Neuronal stem cell (in vitro differentiated cells): ENCODE data around the gene ANKEF1.

Experiments used
- DNase-seq: peaks from one replicate; pipeline ENCODE4 v3.0.0-alpha.2; 2013; ENCODE audit warnings: low spot score
- H2AFZ ChIP-seq: one replicate; pipeline ENCODE4 v1.6.1; 2013; ENCODE audit warnings: mild to moderate bottlenecking, low read length, inconsistent platforms
- H2AK5ac ChIP-seq: 2 replicates; pipeline ENCODE4 v1.6.1; 2013; ENCODE audit warnings: low read depth, mild to moderate bottlenecking, inconsistent platforms, low read length, moderate library complexity, mixed read lengths
- H2BK120ac ChIP-seq: 2 replicates; pipeline ENCODE4 v1.6.1; 2013; ENCODE audit warnings: low read depth, mild to moderate bottlenecking, inconsistent platforms, low read length, moderate library complexity, mixed read lengths
- H2BK12ac ChIP-seq: one replicate; pipeline ENCODE4 v1.6.1; 2013; ENCODE audit warnings: low read length, inconsistent platforms
- H2BK15ac ChIP-seq: 2 replicates; pipeline ENCODE4 v1.6.1; 2013; ENCODE audit warnings: mild to moderate bottlenecking, low read length, inconsistent platforms, mixed read lengths
- H2BK5ac ChIP-seq: one replicate; pipeline ENCODE4 v1.6.1; 2013; ENCODE audit warnings: inconsistent platforms, mild to moderate bottlenecking, low read length, moderate library complexity
- H3K14ac ChIP-seq: one replicate; pipeline ENCODE4 v1.6.1; 2013; ENCODE audit warnings: low read length, inconsistent platforms
- H3K18ac ChIP-seq: 2 replicates; pipeline ENCODE4 v1.6.1; 2013; ENCODE audit warnings: low read length, inconsistent platforms
- H3K23ac ChIP-seq: 2 replicates; pipeline ENCODE4 v1.6.1; 2013; ENCODE audit warnings: low read depth, mild to moderate bottlenecking, mixed read lengths, low read length, inconsistent platforms; ENCODE audit not compliant: poor library complexity
- H3K27ac ChIP-seq: replicated peaks from 3 replicates; pipeline ENCODE4 v1.5.1; 2013; ENCODE audit warnings: low read length, inconsistent platforms
- H3K27me3 ChIP-seq, 3 experiments: 2 replicates each; pipeline ENCODE4 v1.6.1; 2013; ENCODE audit warnings: low read length in 3 of 3, mild to moderate bottlenecking in 2 of 3, inconsistent platforms in 1 of 3, low read depth in 1 of 3, mixed read lengths in 1 of 3, moderate library complexity in 1 of 3; ENCODE audit not compliant: control insufficient read depth in 3 of 3, insufficient read depth in 3 of 3
- H3K36me3 ChIP-seq, 2 donors: replicated peaks in 1 of 2; 2 replicates each; pipeline ENCODE4 v1.6.1; 2013; ENCODE audit warnings: low read length in 2 of 2; ENCODE audit not compliant: control insufficient read depth in 2 of 2, insufficient read depth in 2 of 2
- H3K4ac ChIP-seq: 2 replicates; pipeline ENCODE4 v1.6.1; 2013; ENCODE audit warnings: inconsistent platforms, mild to moderate bottlenecking, low read length, moderate library complexity
- H3K4me1 ChIP-seq, 2 donors: 1 replicate in 1 of 2; 2 replicates in 1 of 2; pipeline ENCODE4 v1.6.1; 2013; ENCODE audit warnings: low read length in 2 of 2, low read depth in 1 of 2; ENCODE audit not compliant: control insufficient read depth in 2 of 2, insufficient read depth in 1 of 2
- H3K4me2 ChIP-seq: one replicate; pipeline ENCODE4 v1.6.1; 2013; ENCODE audit warnings: mild to moderate bottlenecking, low read length, inconsistent platforms; ENCODE audit not compliant: insufficient read depth, poor library complexity, severe bottlenecking
- H3K4me3 ChIP-seq, 2 donors: 2 replicates each; pipeline ENCODE4 v1.5.1; 2013; ENCODE audit warnings: low read length in 2 of 2, mild to moderate bottlenecking in 2 of 2, inconsistent platforms in 1 of 2, moderate library complexity in 1 of 2
- H3K79me1 ChIP-seq: one replicate; pipeline ENCODE4 v1.6.1; 2013; ENCODE audit warnings: low read depth, mild to moderate bottlenecking, inconsistent platforms, low read length, moderate library complexity
- H3K9ac ChIP-seq: one replicate; pipeline ENCODE4 v1.6.1; 2013; ENCODE audit warnings: mild to moderate bottlenecking, low read depth, low read length, inconsistent platforms; ENCODE audit not compliant: poor library complexity
- H3K9me3 ChIP-seq, 2 donors: replicated peaks in 1 of 2; 2 replicates each; pipeline versions ENCODE3 to v1.6.1; 2013; ENCODE audit warnings: low read length in 2 of 2, mild to moderate bottlenecking in 2 of 2, inconsistent platforms in 1 of 2, low read depth in 1 of 2, mixed read lengths in 1 of 2, moderate library complexity in 1 of 2; ENCODE audit not compliant: control insufficient read depth in 2 of 2, insufficient read depth in 1 of 2
- H4K8ac ChIP-seq: one replicate; pipeline ENCODE4 v1.6.1; 2013; ENCODE audit warnings: low read depth, mild to moderate bottlenecking, inconsistent platforms, low read length, moderate library complexity
- H4K91ac ChIP-seq: one replicate; pipeline ENCODE4 v1.6.1; 2013; ENCODE audit warnings: low read length, low read depth, mild to moderate bottlenecking, inconsistent platforms; ENCODE audit not compliant: poor library complexity
- WGBS, 2 donors: extraction: QIAGEN DNeasy Blood & Tissue Kit; methylation state at CpG; one replicate each; pipeline ENCODE4 v1.1.7; 2013; ENCODE audit warnings: missing lambda C conversion rate in 2 of 2, mixed read lengths in 1 of 2; ENCODE audit not compliant: insufficient read length in 2 of 2, insufficient replicate concordance in 1 of 2; ENCODE audit errors: extremely low coverage in 2 of 2; 5-methylcytosine and 5-hydroxymethylcytosine counted together

The ANKEF1 gene

GRCh38 chr20:9999645-10000044, 35.1 kb upstream of the ANKEF1 start:
- Histone ChIP-seq H2BK120ac (no peak overlapping the region), H3K79me1 (no peaks in the 10 kb centered on the region), H3K36me3 (no peaks in the 10 kb centered on the region), H4K91ac (no peak overlapping the region), H3K9me3 (peaks cover 0 to 3% of the 10 kb centered on the region in 2 donors), H2BK5ac (no peak overlapping the region), H2BK12ac (no peak overlapping the region), H3K23ac (no peak overlapping the region), H3K18ac (no peak overlapping the region), H4K8ac (no peak overlapping the region), H2AK5ac (no peak overlapping the region), H3K27me3 (no peaks in the 10 kb centered on the region), H2AFZ (no peak overlapping the region), H3K9ac (no peak overlapping the region), H3K4me1 (no peaks in the 10 kb centered on the region), H3K4me3 (peak overlapping the region in 1 of 2 donors; percentile 48), H3K4me2 (no peak overlapping the region), H3K4ac (no peak overlapping the region), H2BK15ac (no peak overlapping the region), H3K14ac (no peak overlapping the region), H3K27ac (no peak overlapping the region)
- no CpG with 5 or more reads among the region's 1 CpG for WGBS, 2 donors
- no peak for DNase-seq

GRCh38 chr20:10002866-10003265, 31.9 kb upstream of the ANKEF1 start:
- Histone ChIP-seq H3K4me2 (no peak overlapping the region), H3K23ac (no peak overlapping the region), H2BK15ac (no peak overlapping the region), H3K4me1 (no peaks in the 10 kb centered on the region), H3K27ac (no peak overlapping the region), H3K9me3 (no peaks in the 10 kb centered on the region), H2BK120ac (no peak overlapping the region), H3K4ac (no peak overlapping the region), H3K4me3 (no peak overlapping the region), H2AFZ (no peak overlapping the region), H2AK5ac (no peak overlapping the region), H4K91ac (no peak overlapping the region), H3K14ac (no peak overlapping the region), H2BK12ac (no peak overlapping the region), H3K9ac (no peak overlapping the region), H3K27me3 (no peaks in the 10 kb centered on the region), H4K8ac (no peak overlapping the region), H3K18ac (no peak overlapping the region), H2BK5ac (no peak overlapping the region), H3K79me1 (no peaks in the 10 kb centered on the region), H3K36me3 (no peaks in the 10 kb centered on the region)
- DNase-seq = no peak
- no CpG with 5 or more reads among the region's 1 CpG for WGBS, 2 donors

GRCh38 chr20:10004900-10005299, 29.9 kb upstream of the ANKEF1 start:
- WGBS, 2 donors = no CpG with 5 or more reads among the region's 2 CpGs
- no peak overlapping the region for H3K4me2 ChIP-seq
- DNase-seq = no peak

GRCh38 chr20:10005885-10006284, 28.9 kb upstream of the ANKEF1 start:
- no peak overlapping the region for H3K14ac ChIP-seq
- H2BK12ac ChIP-seq = no peak overlapping the region
- WGBS, 2 donors = no CpG with 5 or more reads among the region's 1 CpG
- H4K8ac ChIP-seq = no peak overlapping the region
- H3K4me1 ChIP-seq = no peaks in the 10 kb centered on the region
- H2BK15ac ChIP-seq = no peak overlapping the region
- H2AFZ ChIP-seq = no peak overlapping the region
- H3K18ac ChIP-seq = no peak overlapping the region
- no peaks in the 10 kb centered on the region for H3K79me1 ChIP-seq
- H3K36me3 ChIP-seq = no peaks in the 10 kb centered on the region
- H3K27ac ChIP-seq = no peak overlapping the region
- no peaks in the 10 kb centered on the region for H3K27me3 ChIP-seq
- H2BK120ac ChIP-seq = no peak overlapping the region
- DNase-seq = no peak
- no peaks in the 10 kb centered on the region for H3K9me3 ChIP-seq
- no peak overlapping the region for H2AK5ac ChIP-seq
- no peak overlapping the region for H4K91ac ChIP-seq
- no peak overlapping the region for H2BK5ac ChIP-seq
- no peak overlapping the region for H3K4ac ChIP-seq
- H3K4me2 ChIP-seq = no peak overlapping the region
- no peak overlapping the region for H3K9ac ChIP-seq
- H3K23ac ChIP-seq = no peak overlapping the region
- H3K4me3 ChIP-seq = no peak overlapping the region

More at GRCh38 chr20:10004900-10005299, 29.9 kb upstream of the ANKEF1 start:
- Histone ChIP-seq H3K9me3 (no peaks in the 10 kb centered on the region), H3K23ac (no peak overlapping the region), H3K9ac (no peak overlapping the region), H4K91ac (no peak overlapping the region), H3K4ac (no peak overlapping the region), H2BK5ac (no peak overlapping the region), H3K79me1 (no peaks in the 10 kb centered on the region), H3K4me3 (no peak overlapping the region), H3K4me1 (no peaks in the 10 kb centered on the region), H2BK120ac (no peak overlapping the region), H4K8ac (no peak overlapping the region), H3K14ac (no peak overlapping the region), H2BK12ac (no peak overlapping the region), H3K27ac (no peak overlapping the region), H2BK15ac (no peak overlapping the region), H3K18ac (no peak overlapping the region), H3K27me3 (no peaks in the 10 kb centered on the region), H2AK5ac (no peak overlapping the region), H3K36me3 (no peaks in the 10 kb centered on the region), H2AFZ (no peak overlapping the region)
